Right lobe of liver (tissue), 6 donors: ENCODE measurements around the gene TSPAN2. TPM values are rescaled to one million over a fixed set of nuclear protein-coding genes. Genes with fewer than 3 reads are reported as not detected.

ENCODE experiments used
- ATAC-seq, 4 donors: fragments of 200-7000 bp; cut with Tn5 transposase; one replicate each; pipeline ENCODE4 v1.9.1; 2020; ENCODE audit warnings: mild to moderate bottlenecking in 4 of 4, moderate library complexity in 4 of 4
- DNase-seq, 3 donors: peaks; one replicate each; pipeline ENCODE4 v3.0.0-alpha.2; 2020
- H3K27ac ChIP-seq, 3 donors: fragments of 200-600 bp; one replicate each; pipeline ENCODE4 v1.8.0; 2022
- H3K27me3 ChIP-seq, 2 donors: fragments of 200-600 bp; one replicate each; pipeline ENCODE4 v1.8.0; 2022
- H3K36me3 ChIP-seq, 4 donors: fragments of 200-600 bp; sonication (generic) in 1 of 4; one replicate each; pipeline versions ENCODE4 v1.5.1 to v1.8.0; 2017 to 2022; ENCODE audit warnings: control low read depth in 1 of 4
- H3K4me1 ChIP-seq, 4 donors: fragments of 200-600 bp; sonication (generic) in 1 of 4; one replicate each; pipeline versions ENCODE4 v1.5.1 to v1.8.0; 2017 to 2022; ENCODE audit warnings: control low read depth in 1 of 4
- H3K4me3 ChIP-seq, 3 donors: fragments of 200-600 bp; one replicate each; pipeline ENCODE4 v1.8.0; 2022
- H3K9me3 ChIP-seq, 4 donors: fragments of 200-600 bp; sonication (generic) in 1 of 4; one replicate each; pipeline versions ENCODE4 v1.5.1 to v1.8.0; 2017 to 2022; ENCODE audit warnings: control low read depth in 1 of 4
- CTCF ChIP-seq, 4 donors: fragments of 200-600 bp in 3 of 4; fragments of 450-650 bp in 1 of 4; IDR thresholded peaks; one replicate each; pipeline versions ENCODE4 v1.5.1 to v1.8.0; 2016 to 2022; ENCODE audit warnings: antibody characterized with exemption in 4 of 4, mild to moderate bottlenecking in 2 of 4
- POLR2A ChIP-seq: fragments of 450-650 bp; IDR thresholded peaks from one replicate; pipeline ENCODE4 v1.6.1; 2017; ENCODE audit warnings: antibody characterized with exemption, mild to moderate bottlenecking
- WGBS: methylation state at CpG from one replicate; pipeline ENCODE4 v1.1.6; 2018; ENCODE audit warnings: low coverage, low lambda C conversion rate; ENCODE audit not compliant: insufficient coverage; ENCODE audit errors: missing lambda C conversion rate; 5-methylcytosine and 5-hydroxymethylcytosine counted together
- intact Hi-C, 2 donors: fragments of 100-400 bp; cut with DNase I; formaldehyde crosslinking; loops; one replicate each; pipeline versions ENCODE4 v1.11.2 to v1.14.1; 2022
- total RNA-seq, 6 experiments: library from RNA; depleted of rRNA in 2 of 6; stranded (reverse); fragments of >200 nt in 2 of 6; fragmentation: NEBNext Ultra II Directional in 3 of 6; extraction: Animal tissue kit (Norgen Biotek cat#: 25700) in 3 of 6; gene quantifications; one replicate each; pipeline versions ENCODE4 v1.1.0 to v1.2.4, GENCODE V29; 2016 to 2023
- donor health status: DM: no; HTN: yes; CAD: no.
- donor health status: DM: no; HTN: no; CAD: no.
- donor health status: DM: no; HTN: no; CAD: no.
- donor health status: DM: no; HTN: yes; CAD: no.
- donor health status: DM: no; HTN: yes; CAD: no.

Gene TSPAN2
- total RNA-seq, 6 experiments from 2014 or later = 0.35 to 0.55 (median 0.42) TPM; not detected in 2

- no peak for ATAC-seq
- Histone ChIP-seq H3K9me3 (peaks cover 0 to 6% (median 0%) of the 10 kb centered on the region in 4 donors), H3K4me1 (no peaks in the 10 kb centered on the region), H3K36me3 (no peaks in the 10 kb centered on the region), H3K4me3 (no peak overlapping the region), H3K27ac (no peak overlapping the region), H3K27me3 (no peaks in the 10 kb centered on the region)
- DNase-seq = no peak
- TF ChIP-seq POLR2A = no peak
- TF ChIP-seq CTCF (IDR thresholded peaks at IDR 0.05) = no peak
- intact Hi-C loops = no loop called here
- WGBS = 80% methylated on average over 1 of the region's 2 CpGs
Observed at GRCh38 chr1:115126516-115126915, 37.2 kb upstream of the TSPAN2 start.

- ATAC-seq = no peak
- H3K36me3 ChIP-seq = no peaks in the 10 kb centered on the region
- H3K27ac ChIP-seq = no peak overlapping the region
- no peak for DNase-seq
- H3K9me3 ChIP-seq = peaks cover 0 to 6% (median 0%) of the 10 kb centered on the region in 4 donors
- WGBS = 34% methylated on average over 3 of the region's 3 CpGs
- intact Hi-C loops = no loop called here
- H3K4me1 ChIP-seq = no peaks in the 10 kb centered on the region
- H3K27me3 ChIP-seq = no peaks in the 10 kb centered on the region
- TF ChIP-seq CTCF (IDR thresholded peaks at IDR 0.05) (no peak), POLR2A (no peak)
- no peak overlapping the region for H3K4me3 ChIP-seq
Observed at GRCh38 chr1:115123116-115123515, 33.8 kb upstream of the TSPAN2 start.

GRCh38 chr1:115121793-115122192, 32.5 kb upstream of the TSPAN2 start:
- H3K4me1 ChIP-seq = no peaks in the 10 kb centered on the region
- DNase-seq (no peak), ATAC-seq (no peak)
- TF ChIP-seq POLR2A (no peak), CTCF (IDR thresholded peaks at IDR 0.05) (no peak)
- H3K36me3 ChIP-seq = no peaks in the 10 kb centered on the region
- no peaks in the 10 kb centered on the region for H3K27me3 ChIP-seq
- intact Hi-C loops = no loop called here
- no peak overlapping the region for H3K27ac ChIP-seq
- H3K9me3 ChIP-seq = peaks cover 0 to 6% (median 0%) of the 10 kb centered on the region in 4 donors
- H3K4me3 ChIP-seq = no peak overlapping the region

GRCh38 chr1:115120296-115120695, 31.0 kb upstream of the TSPAN2 start:
- WGBS = 55% methylated on average over 2 of the region's 2 CpGs
- DNase-seq = no peak
- Histone ChIP-seq H3K27me3 (no peaks in the 10 kb centered on the region), H3K9me3 (peaks cover 0 to 6% (median 0%) of the 10 kb centered on the region in 4 donors), H3K27ac (no peak overlapping the region), H3K4me1 (no peaks in the 10 kb centered on the region), H3K4me3 (no peak overlapping the region), H3K36me3 (no peaks in the 10 kb centered on the region)
- intact Hi-C loops = no loop called here
- no peak for TF ChIP-seq POLR2A
- no peak for TF ChIP-seq CTCF (IDR thresholded peaks at IDR 0.05)
- ATAC-seq = no peak

GRCh38 chr1:115118611-115119010, 29.3 kb upstream of the TSPAN2 start:
- ATAC-seq (no peak), DNase-seq (no peak)
- Histone ChIP-seq H3K4me1 (no peaks in the 10 kb centered on the region), H3K4me3 (no peak overlapping the region), H3K27me3 (no peaks in the 10 kb centered on the region), H3K36me3 (no peaks in the 10 kb centered on the region), H3K9me3 (peaks cover 0 to 6% (median 0%) of the 10 kb centered on the region in 4 donors), H3K27ac (no peak overlapping the region)
- WGBS = 88% methylated on average over 3 of the region's 4 CpGs
- intact Hi-C loops = loop anchor here in 1 of 2 donors (10.0 kb wide), 1 partner anchor 134 kb away; no protein-coding TSS in a partner anchor
- TF ChIP-seq POLR2A (no peak), CTCF (IDR thresholded peaks at IDR 0.05) (no peak)
